GM23248 (cell line): ENCODE results near the gene TRAF7. TPM values are rescaled to one million over a fixed set of nuclear protein-coding genes. Genes with fewer than 3 reads are reported as not detected.
"Not testable (repeated sequence)": the region's sequence is repeated elsewhere in the genome, so short reads cannot be mapped to it uniquely, and the experiment has no call there.

ENCODE experiments used
- DNase-seq: peaks from one replicate; pipeline ENCODE4 v3.0.0-alpha.2; 2015
- H2AFZ ChIP-seq: fragments of 200-600 bp; sonication (generic); 2 replicates; pipeline ENCODE4 v1.6.1; 2016; ENCODE audit warnings: antibody characterized with exemption
- H3F3A ChIP-seq: fragments of 200-600 bp; sonication (generic); 2 replicates; pipeline ENCODE4 v1.6.1; 2016; ENCODE audit warnings: mild to moderate bottlenecking, antibody characterized with exemption, mixed run types; ENCODE audit not compliant: insufficient read depth
- H3K27ac ChIP-seq: fragments of 200-600 bp; sonication (generic); 2 replicates; pipeline ENCODE4 v1.5.1; 2016; ENCODE audit warnings: mild to moderate bottlenecking
- H3K27me3 ChIP-seq: fragments of 200-600 bp; sonication (generic); replicated peaks from 2 replicates; pipeline ENCODE4 v1.6.1; 2016; ENCODE audit warnings: mild to moderate bottlenecking; ENCODE audit not compliant: insufficient read depth
- H3K36me3 ChIP-seq: fragments of 200-600 bp; sonication (generic); 2 replicates; pipeline ENCODE4 v1.6.1; 2016; ENCODE audit warnings: low read depth, mild to moderate bottlenecking
- H3K4me1 ChIP-seq: fragments of 200-600 bp; sonication (generic); 2 replicates; pipeline ENCODE4 v1.6.1; 2016; ENCODE audit warnings: mild to moderate bottlenecking; ENCODE audit not compliant: insufficient read depth
- H3K4me2 ChIP-seq: fragments of 200-600 bp; sonication (generic); one replicate; pipeline ENCODE4 v1.6.1; 2016; ENCODE audit warnings: mild to moderate bottlenecking; ENCODE audit not compliant: unreplicated experiment
- H3K4me3 ChIP-seq: fragments of 200-600 bp; sonication (generic); 2 replicates; pipeline ENCODE4 v1.5.1; 2016; ENCODE audit warnings: mild to moderate bottlenecking
- H3K79me2 ChIP-seq: fragments of 200-600 bp; sonication (generic); 2 replicates; pipeline ENCODE4 v1.6.1; 2016; ENCODE audit warnings: mild to moderate bottlenecking; ENCODE audit not compliant: insufficient read depth
- H3K9ac ChIP-seq: fragments of 200-600 bp; sonication (generic); 2 replicates; pipeline ENCODE4 v1.6.1; 2016; ENCODE audit warnings: mild to moderate bottlenecking
- H3K9me2 ChIP-seq: fragments of 200-600 bp; sonication (generic); 2 replicates; pipeline ENCODE4 v1.6.1; 2016; ENCODE audit warnings: mixed run types, mild to moderate bottlenecking, moderate library complexity; ENCODE audit not compliant: insufficient read depth
- H3K9me3 ChIP-seq: fragments of 200-600 bp; sonication (generic); one replicate; pipeline ENCODE4 v1.6.1; 2017; ENCODE audit warnings: low read depth
- H4K20me1 ChIP-seq: fragments of 200-600 bp; sonication (generic); 2 replicates; pipeline ENCODE4 v1.6.0; 2016; ENCODE audit not compliant: insufficient read depth
- EZH2 ChIP-seq: fragments of 200-600 bp; sonication (generic); IDR thresholded peaks from 2 replicates; pipeline ENCODE4 v1.6.1; 2018; ENCODE audit warnings: antibody characterized with exemption, mild to moderate bottlenecking; ENCODE audit not compliant: insufficient read depth, poor library complexity, severe bottlenecking
- EZH2phosphoT487 ChIP-seq: fragments of 200-600 bp; sonication (generic); IDR thresholded peaks from 2 replicates; pipeline ENCODE4 v1.6.1; 2018; ENCODE audit warnings: antibody characterized with exemption, moderate library complexity, mild to moderate bottlenecking, low read depth; ENCODE audit not compliant: insufficient read depth
- WGBS, 2 experiments: methylation state at CpG; one replicate each; pipeline ENCODE4 v1.1.6; 2015 to 2017; ENCODE audit warnings: low lambda C conversion rate in 2 of 2, low coverage in 1 of 2; ENCODE audit errors: missing lambda C conversion rate in 2 of 2; 5-methylcytosine and 5-hydroxymethylcytosine counted together
- in situ Hi-C: fragments of 300-500 bp; cut with MboI; formaldehyde crosslinking; loops from 2 replicates; pipeline ENCODE4 v1.15.0; 2020
- polyA plus RNA-seq: library from polyadenylated mRNA; unstranded; fragments of >200 nt; fragmentation: Nextera tagmentation; extraction: Ambion mirVana; gene quantifications from 2 replicates; pipeline ENCODE4 v1.2.1, GENCODE V29; 2016
- total RNA-seq: library from RNA; depleted of rRNA; stranded (reverse); fragments of >200 nt; shearing (Covaris generic); gene quantifications from 2 replicates; pipeline ENCODE4 v1.2.3, GENCODE V29; 2014

TRAF7 gene
- total and polyA plus RNA-seq, 2 experiments from 2014 or later: 29.3 to 72.7 TPM

GRCh38 chr16:2199095-2199494, 43.5 kb downstream of the TRAF7 start:
- Histone ChIP-seq H3K36me3 (no peaks in the 10 kb centered on the region), H3K9ac (no peak overlapping the region), H3K4me3 (no peak overlapping the region), H2AFZ (no peak overlapping the region), H3K27me3 (peaks cover 29% of the 10 kb centered on the region), H3K4me1 (no peaks in the 10 kb centered on the region), H3K9me3 (no peaks in the 10 kb centered on the region), H3K4me2 (no peak overlapping the region), H3K79me2 (no peaks in the 10 kb centered on the region), H4K20me1 (no peaks in the 10 kb centered on the region), H3K9me2 (no peaks in the 10 kb centered on the region), H3K27ac (no peak overlapping the region), H3F3A (no peaks in the 10 kb centered on the region)
- in situ Hi-C loops: no loop called here
- 52% methylated on average over 5 of the region's 5 CpGs for WGBS, 2 experiments
- DNase-seq: no peak
- TF ChIP-seq EZH2 (no peak), EZH2phosphoT487 (no peak)

- Histone ChIP-seq H3K4me1 (no peaks in the 10 kb centered on the region), H3K9me2 (no peaks in the 10 kb centered on the region), H3K79me2 (no peaks in the 10 kb centered on the region), H3F3A (no peaks in the 10 kb centered on the region), H4K20me1 (no peaks in the 10 kb centered on the region), H3K9me3 (no peaks in the 10 kb centered on the region), H3K4me3 (no peak overlapping the region), H3K27ac (no peak overlapping the region), H3K36me3 (no peaks in the 10 kb centered on the region), H3K4me2 (no peak overlapping the region), H3K27me3 (peaks cover 27% of the 10 kb centered on the region), H3K9ac (no peak overlapping the region), H2AFZ (no peak overlapping the region)
- TF ChIP-seq EZH2 (no peak), EZH2phosphoT487 (no peak)
- 59% methylated on average over 14 of the region's 14 CpGs for WGBS, 2 experiments
- DNase-seq: no peak
- in situ Hi-C loops: no loop called here
Observed at GRCh38 chr16:2199621-2200139, 44.1 kb downstream of the TRAF7 start.

GRCh38 chr16:2200313-2200712, 44.7 kb downstream of the TRAF7 start:
- no peak overlapping the region for H3K9ac ChIP-seq
- H3K79me2 ChIP-seq: no peaks in the 10 kb centered on the region
- no peak overlapping the region for H3K27ac ChIP-seq
- peaks cover 20% of the 10 kb centered on the region for H3K27me3 ChIP-seq
- no peak for TF ChIP-seq EZH2phosphoT487
- TF ChIP-seq EZH2: no peak
- H3K4me3 ChIP-seq: no peak overlapping the region
- in situ Hi-C loops: no loop called here
- DNase-seq: no peak
- H3K9me2 ChIP-seq: no peaks in the 10 kb centered on the region
- no peaks in the 10 kb centered on the region for H3K36me3 ChIP-seq
- WGBS, 2 experiments: 75 to 89% methylated on average over 6 of the region's 6 CpGs
- H3K9me3 ChIP-seq: no peaks in the 10 kb centered on the region
- no peak overlapping the region for H2AFZ ChIP-seq
- H4K20me1 ChIP-seq: no peaks in the 10 kb centered on the region
- H3K4me1 ChIP-seq: no peaks in the 10 kb centered on the region
- H3K4me2 ChIP-seq: no peak overlapping the region
- H3F3A ChIP-seq: no peaks in the 10 kb centered on the region

GRCh38 chr16:2203119-2203688, 47.6 kb downstream of the TRAF7 start:
- H2AFZ ChIP-seq, DNase-seq, H3K9me3 ChIP-seq, H4K20me1 ChIP-seq, H3K27me3 ChIP-seq, in situ Hi-C loops, H3K4me1 ChIP-seq, H3K9ac ChIP-seq, H3K4me3 ChIP-seq, H3F3A ChIP-seq, H3K27ac ChIP-seq, H3K36me3 ChIP-seq, H3K4me2 ChIP-seq, H3K9me2 ChIP-seq: not testable (repeated sequence)
- WGBS, 2 experiments: 84 to 90% methylated on average over 8 of the region's 8 CpGs
- peaks cover 16% of the 10 kb centered on the region for H3K79me2 ChIP-seq
